ENCODE data around the gene UCKL1.
"Not testable (repeated sequence)": the region's sequence is repeated elsewhere in the genome, so short reads cannot be mapped to it uniquely, and the experiment has no call there.

The UCKL1 gene

DNA sequence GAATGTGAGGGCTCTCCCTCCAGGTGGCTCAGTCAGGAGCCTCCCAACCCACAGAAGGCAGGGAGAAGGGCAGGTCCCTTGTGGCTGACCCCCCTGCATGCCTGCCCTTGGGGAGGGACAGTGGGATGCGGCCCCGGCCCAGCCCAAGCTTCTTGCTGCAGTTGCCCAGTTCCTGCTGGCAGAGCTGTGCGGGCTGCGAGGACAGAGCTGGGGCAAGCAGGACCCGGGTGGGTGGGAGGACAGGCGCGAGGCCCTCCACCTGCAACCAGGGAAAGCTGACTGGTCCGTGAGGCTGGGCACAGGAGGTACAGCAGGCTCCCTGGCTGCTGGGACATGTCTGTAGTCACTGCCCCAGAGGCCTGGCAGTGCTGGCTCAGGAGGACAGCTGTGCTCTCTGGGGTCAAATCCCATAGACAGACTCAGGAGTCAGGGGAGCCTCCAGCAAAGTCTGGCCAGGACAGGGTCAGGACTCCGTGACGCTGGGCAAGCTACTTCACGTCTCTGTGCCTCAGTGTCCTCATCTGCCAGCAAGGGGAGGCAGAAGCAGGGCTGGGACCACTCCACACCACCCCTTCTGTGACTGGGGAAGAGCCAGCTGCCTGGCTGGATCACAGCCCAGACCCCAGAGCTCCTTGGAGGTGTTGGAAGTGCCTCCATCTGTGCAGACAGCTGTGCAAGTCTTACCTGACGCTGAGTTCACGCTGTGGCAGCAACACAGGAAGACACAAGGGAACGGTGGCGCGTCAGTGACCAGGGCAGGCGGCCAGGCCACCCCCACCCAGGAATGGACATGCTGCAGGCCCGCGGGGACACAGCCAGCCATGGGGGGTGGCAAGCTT, 13.0 kb downstream of the UCKL1 start:
- no peak for DNase-seq

DNA sequence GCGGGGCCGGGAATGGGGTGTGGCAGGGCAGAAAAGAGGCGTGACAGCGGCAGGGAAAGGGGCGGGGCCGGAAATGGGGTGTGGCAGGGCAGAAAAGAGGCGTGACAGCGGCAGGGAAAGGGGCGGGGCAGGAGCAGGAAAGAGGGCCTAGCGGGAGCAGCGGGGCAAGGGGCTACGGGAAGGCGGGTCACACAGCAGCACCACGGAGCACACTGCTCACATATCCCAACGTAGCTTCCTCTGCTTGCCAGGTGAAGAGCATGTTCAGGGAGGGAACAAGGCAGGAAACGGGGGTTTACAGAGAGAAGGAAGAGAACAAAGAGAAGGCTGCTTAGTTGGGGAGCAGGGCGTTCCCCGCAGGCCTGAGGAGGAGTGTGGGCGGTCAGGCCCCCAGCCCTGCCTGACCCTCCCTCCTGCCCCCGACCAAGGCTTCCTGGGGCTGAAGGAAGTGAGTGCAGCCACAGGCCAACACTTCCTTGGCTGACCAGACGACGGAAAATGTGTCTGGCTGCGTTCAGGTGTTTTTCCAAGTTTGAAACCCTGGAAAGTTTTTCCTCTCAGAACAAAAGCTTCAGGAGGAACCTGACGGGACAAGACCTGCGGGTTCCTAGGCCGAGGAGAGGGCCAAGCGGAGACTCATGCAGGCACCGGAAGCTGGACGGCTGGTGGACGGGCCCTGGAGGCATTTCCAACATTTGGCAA, 13.8 kb downstream of the UCKL1 start:
- DNase-seq: peak; percentile 42

DNA sequence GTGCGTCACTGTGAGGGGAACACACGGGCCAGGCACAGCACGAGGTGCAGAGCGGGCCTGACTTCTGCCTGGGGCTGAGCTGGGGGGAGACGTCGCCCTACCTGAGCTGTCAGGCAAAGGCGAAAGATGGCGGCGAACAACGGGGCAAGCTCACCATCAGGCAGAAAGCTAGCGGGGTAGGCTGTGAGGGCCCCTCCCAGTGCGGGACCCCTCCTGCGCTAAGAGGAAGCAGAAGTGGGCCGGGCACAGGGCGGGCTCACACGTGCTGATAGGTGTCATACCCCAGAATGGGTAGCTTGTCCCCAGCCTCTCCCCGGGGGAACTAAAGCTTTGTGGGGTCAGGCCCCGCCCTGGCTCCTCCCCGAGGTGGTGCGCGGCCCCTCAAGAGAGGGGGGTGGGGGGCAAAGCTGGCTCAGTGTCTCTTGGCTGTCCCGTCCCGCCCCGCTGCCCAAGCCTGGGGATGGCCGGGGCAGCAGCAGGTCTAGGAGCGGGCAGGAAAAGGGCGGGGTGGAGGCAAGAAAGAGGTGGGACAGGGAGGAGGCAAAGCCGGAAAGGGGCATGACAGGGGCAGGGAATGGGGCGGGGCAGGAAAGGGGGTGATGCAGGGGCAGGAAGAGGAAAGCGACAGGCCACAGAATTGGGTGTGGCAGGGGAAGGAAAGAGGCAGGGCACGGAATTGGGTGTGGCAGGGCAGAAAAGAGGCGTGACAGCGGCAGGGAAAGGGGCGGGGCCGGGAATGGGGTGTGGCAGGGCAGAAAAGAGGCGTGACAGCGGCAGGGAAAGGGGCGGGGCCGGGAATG, 14.7 kb downstream of the UCKL1 start:
- DNase-seq: peak; percentile 89

DNA sequence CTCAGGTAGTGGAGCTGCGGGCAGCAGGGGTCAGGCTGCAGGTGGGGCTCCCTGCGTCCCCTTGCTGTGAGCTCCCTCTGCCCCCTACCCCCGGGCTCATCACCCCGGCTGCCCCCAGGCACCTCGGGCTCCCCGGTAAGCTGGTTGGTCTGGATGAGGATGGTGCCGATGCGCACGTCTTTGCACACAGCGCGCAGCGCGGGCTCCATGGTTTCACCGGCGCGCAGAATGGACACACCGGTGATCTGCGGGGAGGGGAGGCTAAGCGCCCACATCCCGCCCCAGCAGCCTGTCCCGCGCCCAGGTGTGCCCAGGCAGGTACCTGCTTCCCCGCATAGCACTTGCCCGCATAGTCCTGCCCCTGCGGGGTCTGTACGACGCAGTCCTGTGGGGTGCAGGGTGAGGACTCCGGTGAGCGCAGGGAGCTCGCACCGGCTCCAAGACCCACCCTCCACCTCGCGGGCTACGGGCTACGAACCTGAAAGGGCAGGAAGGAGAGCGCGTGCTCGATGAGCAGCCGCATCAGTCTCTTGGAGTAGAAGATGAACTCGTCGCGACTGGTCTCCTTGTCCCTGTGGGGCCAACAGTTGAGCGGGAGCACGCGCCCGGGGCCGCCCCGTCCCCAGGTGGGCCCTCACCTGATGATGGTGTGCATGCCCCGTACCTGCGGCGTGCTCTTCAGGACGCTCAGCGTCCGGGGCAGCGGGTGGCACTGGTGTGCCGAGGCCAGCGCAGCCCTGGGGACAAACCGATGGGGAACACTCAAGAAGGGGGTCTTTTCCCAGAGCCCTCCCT, 15.5 kb downstream of the UCKL1 start:
- DNase-seq: no peak

DNA sequence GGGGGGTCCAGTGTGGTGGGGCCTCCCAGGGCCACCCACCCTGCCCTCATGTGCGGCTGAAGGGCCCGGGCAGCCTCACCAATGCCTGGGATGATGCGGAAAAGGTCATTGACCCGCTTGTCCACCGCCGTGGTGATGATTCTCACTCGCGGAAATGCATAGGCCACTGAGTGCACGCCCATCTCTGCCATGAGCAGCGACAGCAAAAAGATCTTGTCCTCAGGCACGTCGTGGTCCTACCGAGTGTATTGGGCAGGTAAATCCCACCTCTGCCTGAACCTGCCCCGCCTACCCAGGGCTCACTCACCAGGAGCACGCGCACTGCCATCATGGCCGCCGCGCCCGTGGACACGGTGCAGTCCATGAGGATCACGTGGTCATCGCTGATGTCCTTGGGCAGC, 16.1 kb downstream of the UCKL1 start:
- no peak for DNase-seq

DNA sequence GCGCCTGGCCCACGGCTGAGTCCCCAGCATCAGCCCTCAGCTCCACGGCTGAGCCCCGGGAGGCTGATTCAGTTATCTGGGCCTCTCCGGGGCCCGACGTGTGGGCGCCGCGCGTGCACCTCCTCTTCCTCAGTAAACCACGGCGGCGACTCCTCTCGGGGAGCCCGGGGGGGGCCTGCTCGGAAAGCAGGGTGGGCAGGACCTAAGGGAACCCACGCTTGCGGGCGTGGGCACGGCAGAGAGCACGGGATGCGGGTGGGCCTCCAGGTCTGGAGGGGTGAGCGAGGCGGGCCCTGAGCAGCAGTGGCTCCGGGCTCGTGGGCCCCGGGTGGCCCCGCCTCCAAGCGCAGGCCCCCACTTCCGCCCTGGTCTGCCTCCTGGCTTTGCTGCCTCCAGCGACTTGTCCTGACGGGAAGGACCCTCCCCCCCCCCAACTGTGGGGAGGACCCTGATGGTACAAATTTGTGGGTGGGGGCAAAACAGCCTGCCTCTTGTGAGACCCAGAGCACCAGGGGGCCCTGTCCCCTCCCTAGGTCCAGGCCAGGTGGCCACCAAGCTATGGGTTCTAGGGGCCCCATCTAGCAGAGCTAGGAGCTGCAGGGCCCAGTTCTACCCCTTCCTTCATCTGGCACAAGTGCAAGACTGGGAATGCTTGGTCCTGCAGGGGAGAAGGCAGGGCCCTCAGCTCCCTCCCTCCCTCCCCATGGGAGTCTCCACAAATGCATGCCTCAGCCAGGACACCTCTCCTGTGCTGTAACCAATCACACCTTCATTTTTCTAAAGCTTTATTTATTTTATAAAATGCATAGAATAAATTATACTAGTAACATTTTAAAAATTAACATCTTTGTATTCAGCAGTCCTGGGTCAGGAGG, 16.9 kb downstream of the UCKL1 start:
- no peak for DNase-seq

DNA sequence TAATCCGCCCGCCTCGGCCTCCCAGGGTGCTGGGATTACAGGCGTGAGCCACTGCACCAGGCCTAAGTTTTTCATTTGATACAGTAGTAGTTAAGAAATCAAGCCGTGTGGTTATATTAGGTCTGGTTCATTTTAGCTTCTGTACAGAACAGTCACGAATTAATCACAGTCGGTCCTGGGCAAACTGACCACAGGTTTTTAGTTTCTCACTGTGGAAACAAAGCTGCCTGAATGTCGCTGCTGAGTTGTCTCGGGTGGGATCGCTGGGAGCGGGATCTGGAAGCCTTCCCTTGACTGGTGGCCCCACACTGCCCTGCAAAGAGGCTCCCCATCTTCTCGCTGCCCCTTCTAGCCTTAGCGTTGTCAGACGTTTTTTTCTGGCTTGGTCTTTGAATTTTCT, 18.6 kb downstream of the UCKL1 start:
- DNase-seq: no peak

DNA sequence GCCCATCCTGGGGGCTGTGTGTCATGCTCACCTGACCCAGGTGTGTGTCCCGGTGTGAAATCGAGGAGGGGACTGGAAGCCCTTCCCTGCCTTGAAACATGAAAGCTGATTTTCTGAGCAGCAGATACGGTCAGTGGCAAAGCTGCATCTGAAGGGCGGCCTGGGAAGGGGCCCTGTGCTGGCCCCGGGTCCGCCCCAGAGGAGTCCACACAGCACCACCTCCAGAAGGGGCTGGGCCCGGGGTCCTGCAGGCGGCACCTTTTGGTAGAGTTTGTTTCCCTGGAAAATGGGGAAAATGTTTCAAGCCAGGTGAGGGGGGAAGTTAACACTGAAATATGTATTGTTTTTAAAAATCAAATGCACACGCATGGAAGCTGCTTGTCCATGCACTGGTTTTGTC, 20.8 kb downstream of the UCKL1 start:
- DNase-seq: no peak

DNA sequence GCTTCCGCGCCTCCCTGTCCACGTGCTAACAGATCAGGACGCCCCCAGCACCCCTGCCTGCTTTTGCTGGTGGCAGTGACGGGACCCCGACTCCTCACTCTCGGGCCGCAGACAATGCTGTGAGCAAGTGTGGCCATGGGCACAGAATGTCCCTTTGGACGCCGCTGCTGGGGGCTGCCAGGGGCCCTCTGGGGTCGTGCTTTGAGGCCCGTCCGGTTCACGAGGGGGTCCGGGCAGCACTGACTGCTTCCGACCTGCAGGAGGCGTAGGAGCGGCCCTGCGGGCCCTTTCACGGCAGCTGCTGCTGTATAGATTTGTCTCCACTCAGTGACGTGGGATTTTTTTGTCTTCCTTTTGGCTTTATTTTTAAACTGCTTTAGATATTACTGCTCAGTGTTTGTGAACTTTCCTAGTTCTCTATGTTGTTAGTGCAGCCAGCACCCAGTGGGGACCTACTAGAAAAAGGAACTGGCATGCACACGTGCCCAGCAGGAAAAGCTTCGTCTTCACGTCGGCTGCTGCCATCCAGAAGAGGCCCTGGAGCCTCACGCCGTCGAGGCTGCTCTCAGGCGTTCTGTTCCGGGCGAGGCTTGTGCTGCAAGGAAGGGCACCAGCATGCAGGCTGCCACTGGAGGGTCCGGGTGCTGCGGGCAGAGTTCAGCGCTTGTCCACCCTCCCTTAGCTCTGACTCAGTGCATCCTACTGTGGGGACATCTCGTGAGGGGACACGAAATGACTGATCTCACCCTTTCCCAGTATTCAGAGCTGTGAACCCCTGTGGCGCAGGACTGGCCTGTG, 21.7 kb downstream of the UCKL1 start:
- no peak for DNase-seq

DNA sequence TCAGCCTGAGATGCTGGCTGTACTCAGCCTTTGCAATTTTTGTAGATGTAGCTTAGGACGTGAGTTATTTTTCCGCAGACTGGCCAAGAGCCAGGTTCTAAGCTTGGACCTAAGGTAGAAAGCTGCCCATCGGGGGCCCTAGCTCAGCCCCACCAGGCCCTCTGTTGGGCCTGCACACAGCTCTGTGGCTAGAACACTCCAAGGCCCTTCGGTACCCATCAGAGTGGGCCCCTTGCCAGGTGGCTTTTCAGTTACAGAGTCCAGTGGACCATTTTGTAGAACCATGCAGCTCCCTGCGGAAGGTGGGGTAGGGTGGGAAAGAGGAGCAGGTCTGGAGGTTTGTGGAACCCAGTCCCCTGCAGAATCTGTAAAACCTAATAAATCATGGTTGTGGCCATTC, 22.6 kb downstream of the UCKL1 start:
- DNase-seq: no peak

DNA sequence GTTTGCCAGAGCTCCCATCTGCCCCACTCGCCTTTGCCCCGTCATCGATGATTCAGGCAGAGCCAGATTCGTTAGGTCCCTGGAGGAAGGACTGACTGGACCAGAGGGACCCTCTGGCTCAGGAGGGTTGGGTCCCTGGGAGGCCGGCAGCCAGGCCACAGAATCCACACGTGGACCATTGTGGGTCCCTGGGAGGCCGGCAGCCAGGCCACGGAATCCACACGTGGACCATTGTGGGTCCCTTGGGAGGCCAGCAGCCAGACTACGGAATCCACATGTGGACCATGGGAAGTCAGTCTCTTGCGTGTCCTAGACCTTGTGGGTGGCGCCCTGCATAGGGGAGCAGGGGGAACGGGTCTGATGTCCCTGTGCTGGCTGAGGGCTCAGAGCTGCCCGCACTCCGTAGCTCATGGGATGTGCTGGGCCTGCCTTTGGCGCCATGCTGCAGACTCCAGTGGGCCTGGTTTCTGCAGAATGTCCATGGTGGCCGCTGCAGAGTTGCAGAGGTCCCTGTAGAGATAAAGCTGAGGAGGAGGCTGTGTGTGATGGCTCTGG, 23.5 kb downstream of the UCKL1 start:
- DNase-seq: no peak

DNA sequence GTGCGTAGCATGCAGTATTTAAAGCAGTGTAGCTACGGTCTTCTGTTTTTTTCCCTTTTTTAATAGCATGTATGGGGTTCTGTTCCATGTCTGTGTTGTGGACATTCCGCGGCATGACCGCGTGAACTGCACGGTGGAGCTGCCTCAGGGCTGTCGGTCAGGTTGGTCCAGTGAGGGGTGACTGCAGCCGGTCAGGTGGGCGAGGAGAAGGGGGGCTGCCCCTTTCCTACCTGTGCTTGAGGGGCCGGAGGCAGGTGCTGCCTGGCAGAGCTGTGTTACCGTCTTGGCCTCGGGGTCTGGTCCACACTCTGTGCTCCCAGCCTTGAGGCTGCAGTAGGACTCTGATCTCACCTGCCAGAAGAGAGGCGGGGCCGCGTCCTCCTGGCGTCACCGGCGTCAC, 24.5 kb downstream of the UCKL1 start:
- DNase-seq: no peak

DNA sequence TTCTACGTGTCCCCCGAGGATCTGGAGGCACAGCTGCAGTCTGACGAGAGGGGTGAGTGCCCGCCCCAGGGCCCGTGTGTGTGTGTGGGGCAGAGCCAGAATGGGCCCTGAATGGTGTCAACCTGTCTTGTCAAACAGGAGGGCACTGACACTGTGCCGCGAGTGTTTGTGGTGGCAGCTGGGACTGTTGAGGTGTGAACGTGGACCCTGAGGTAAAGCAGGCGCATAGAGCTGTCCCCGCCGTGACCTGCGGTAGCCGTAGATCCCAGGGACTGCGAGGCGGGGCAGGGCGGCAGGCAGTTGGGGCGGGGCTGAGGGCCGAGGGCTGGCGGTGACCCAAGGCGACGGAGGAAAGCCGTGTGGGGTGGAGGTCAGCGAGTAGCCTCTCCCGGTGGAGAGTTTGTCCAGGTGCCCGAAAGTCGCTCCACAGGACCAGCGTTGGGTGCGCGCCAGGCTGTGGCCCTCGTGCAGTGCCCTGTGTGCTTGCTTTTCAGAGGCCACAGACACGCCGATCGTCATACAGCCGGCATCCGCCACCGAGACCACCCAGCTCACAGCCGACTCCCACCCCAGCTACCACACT, 25.2 kb downstream of the UCKL1 start:
- DNase-seq: no peak

DNA sequence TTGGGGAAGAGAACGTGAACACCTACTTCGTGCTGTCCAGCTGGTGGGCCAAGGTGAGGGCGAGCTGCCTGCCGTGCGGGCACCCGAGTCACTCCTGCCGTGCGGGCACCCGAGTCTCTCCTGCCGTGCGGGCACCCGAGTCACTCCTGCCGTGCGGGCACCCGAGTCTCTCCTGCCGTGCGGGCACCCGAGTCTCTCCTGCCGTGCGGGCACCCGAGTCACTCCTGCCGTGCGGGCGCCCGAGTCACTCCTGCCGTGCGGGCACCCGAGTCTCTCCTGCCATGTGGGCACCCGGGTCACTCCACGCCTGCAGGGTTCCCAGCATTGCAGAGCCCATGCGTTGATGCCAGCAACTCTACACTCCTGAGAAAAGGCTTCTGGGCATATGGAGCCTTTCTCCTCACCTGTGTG, 26.7 kb downstream of the UCKL1 start:
- DNase-seq: not testable (repeated sequence)

DNA sequence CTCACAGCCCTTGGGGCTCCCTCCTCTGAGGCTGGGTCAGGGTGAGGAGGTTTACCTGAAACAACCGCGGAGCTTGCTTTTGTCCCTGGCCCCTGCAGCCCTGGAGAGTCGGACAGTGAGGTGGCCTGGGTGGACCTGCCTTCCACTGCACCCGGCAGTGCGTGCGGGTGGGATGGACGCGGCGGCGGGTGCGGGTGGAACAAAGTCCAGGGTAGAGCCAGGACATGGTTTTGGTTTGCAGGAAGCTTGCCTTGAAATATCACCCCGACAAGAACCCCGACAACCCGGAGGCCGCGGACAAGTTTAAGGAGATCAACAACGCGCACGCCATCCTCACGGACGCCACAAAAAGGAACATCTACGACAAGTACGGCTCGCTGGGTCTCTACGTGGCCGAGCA, 27.1 kb downstream of the UCKL1 start:
- no peak for DNase-seq

DNA sequence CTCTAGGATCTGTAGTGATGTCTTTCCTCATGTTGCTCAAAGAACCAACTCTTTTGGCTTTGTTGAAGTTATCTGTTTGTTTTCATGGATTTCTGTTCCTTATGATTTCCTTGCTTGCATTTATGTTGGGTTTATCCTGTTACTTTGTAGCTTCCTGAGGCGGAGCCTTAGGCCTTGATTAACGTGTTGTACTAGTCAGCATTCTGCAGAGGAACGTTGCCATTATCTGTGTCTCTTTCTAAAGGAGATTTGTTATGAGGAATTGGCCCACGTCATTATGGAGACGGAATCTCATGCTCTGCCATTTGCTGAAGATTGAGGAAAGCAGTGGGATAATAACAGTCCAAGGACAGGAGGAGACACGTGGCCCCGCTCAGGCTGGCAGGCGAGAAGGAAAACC, 29.9 kb downstream of the UCKL1 start:
- DNase-seq: no peak

DNA sequence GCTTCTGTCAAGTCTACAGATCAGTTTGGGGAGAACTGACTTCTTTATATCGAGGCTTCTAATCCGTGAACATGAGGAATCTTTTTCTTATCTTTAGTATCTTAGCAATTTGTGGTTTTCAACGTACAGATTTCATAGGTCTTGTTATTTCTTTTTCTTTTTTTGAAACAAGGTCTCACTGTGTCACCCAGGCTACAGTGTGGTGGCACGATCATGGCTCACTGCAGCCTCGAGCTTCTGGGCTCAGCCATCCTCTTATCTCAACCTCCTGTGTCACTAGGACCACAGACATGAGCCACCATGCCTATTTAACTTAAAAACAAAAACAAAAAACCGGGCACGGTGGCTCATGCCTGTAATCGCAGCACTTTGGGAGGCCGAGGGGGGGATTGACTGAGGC, 32.0 kb downstream of the UCKL1 start:
- no peak for DNase-seq

DNA sequence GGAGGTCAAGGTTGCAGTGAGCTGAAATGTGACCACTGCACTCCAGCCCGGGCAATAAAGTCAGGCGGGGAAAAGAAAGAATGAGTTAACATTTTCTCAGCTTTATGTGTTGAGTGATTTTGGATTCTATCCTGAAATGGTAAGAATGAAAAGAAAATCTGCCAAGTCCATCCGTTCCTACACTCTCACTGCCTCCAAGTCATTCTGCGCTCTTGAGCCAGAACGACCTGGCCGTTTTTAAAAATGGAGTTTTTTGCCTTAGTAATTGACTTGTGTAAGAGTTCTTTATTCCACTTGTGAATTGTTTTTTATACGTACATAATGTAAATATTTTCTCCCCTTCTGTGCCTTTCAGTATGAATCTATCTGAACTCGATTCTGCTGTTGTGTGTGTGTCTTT, 32.6 kb downstream of the UCKL1 start:
- no peak for DNase-seq

DNA sequence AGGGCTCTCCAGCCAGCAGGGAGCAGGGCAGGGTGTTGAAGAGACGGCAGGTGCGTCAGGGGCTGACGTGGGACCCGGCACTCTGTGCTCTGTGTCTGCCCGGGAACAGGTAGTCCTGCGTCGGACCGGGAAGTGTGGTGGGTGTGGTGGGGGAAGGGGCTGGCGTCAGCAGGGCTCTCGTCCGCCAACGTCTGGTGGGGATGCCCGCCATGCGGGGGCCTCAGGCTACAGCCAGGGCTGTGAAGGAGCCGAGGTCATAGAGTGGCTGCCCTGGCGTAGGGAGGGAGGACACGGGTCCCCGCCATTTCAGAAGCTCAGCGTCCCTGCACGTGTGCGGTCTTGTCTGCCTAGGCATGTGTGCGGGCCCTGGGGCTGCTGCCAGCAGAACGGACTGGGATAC, 36.0 kb downstream of the UCKL1 start:
- no peak for DNase-seq

DNA sequence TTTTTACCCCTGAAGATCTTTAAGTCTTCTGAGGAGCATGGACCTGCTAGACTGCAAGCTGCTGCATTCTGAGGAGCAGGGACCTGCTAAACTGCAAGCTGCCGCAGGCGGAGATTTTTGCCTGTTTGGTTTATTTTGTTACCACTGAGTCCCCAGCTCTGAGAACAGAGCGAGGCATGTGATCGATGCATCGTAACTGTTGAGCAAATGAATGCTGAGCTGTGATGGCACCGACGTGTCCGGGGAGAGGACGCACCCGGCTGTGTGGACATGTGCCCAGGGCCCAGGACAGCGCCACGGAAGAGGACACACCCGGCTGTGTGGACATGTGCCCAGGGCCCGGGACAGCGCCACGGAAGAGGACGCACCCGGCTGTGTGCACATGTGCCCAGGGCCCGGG, 37.1 kb downstream of the UCKL1 start:
- no peak for DNase-seq

Data from CD4-positive, alpha-beta T cell treated with Interleukin-17A for 1 hour (primary cell).